BJ (cell line): ENCODE results near the gene PAMR1. TPM values are rescaled to one million over a fixed set of nuclear protein-coding genes. Genes with fewer than 3 reads are reported as not detected.

Experiments
- CTCF ChIA-PET: fragments of 350-600 bp; formaldehyde crosslinking; extraction: SDS; loops from one replicate; lab custom pipeline; 2021; ENCODE audit warnings: antibody characterized with exemption, inconsistent platforms; lab: Yijun Ruan, JAX
- POLR2A ChIA-PET: fragments of 300-600 bp; sonication (Branson Sonifier 250); formaldehyde crosslinking; extraction: SDS; loops from one replicate; lab custom pipeline; 2021; ENCODE audit warnings: antibody characterized with exemption; lab: Charles Lee
- DNase-seq: peaks from one replicate; pipeline ENCODE4 v3.0.0-alpha.2; 2011; ENCODE audit warnings: low read depth
- H3K27me3 ChIP-seq: 2 replicates; pipeline ENCODE4 v1.6.0; 2011; ENCODE audit warnings: low read length; ENCODE audit not compliant: control insufficient read depth, insufficient read depth
- H3K36me3 ChIP-seq: 2 replicates; pipeline ENCODE4 v1.5.1; 2011; ENCODE audit warnings: low read length; ENCODE audit not compliant: control insufficient read depth, insufficient read depth
- H3K4me3 ChIP-seq: 2 replicates; pipeline ENCODE4 v1.5.1; 2011; ENCODE audit warnings: low read depth, mild to moderate bottlenecking, control low read depth, low read length
- polyA plus RNA-seq: library from polyadenylated mRNA; depleted of rRNA; stranded (reverse); fragments of >200 nt; gene quantifications from 2 replicates; pipeline ENCODE4 v1.2.3, GENCODE V29; 2011
- TF ChIP-seq, protein P1 (sequence below): IDR thresholded peaks from 2 replicates; pipeline ENCODE4 v1.5.1; 2011; ENCODE audit warnings: low read depth, mild to moderate bottlenecking, control low read depth, inconsistent platforms, low read length, moderate library complexity; ENCODE audit not compliant: insufficient read depth

Gene PAMR1
- polyA plus RNA-seq, 1 experiment = 131 TPM

- ChIA-PET CTCF (interaction anchor here (1.0 to 1.9 kb wide), 3 partner anchors 15 to 16 kb away, joined by 3 to 5 read pairs (median 3); no protein-coding TSS in a partner anchor), POLR2A (interaction anchor here (0.6 kb wide), 1 partner anchor 189 kb away, joined by 3 read pairs; no protein-coding TSS in a partner anchor)
- TF ChIP-seq, protein P1, sequence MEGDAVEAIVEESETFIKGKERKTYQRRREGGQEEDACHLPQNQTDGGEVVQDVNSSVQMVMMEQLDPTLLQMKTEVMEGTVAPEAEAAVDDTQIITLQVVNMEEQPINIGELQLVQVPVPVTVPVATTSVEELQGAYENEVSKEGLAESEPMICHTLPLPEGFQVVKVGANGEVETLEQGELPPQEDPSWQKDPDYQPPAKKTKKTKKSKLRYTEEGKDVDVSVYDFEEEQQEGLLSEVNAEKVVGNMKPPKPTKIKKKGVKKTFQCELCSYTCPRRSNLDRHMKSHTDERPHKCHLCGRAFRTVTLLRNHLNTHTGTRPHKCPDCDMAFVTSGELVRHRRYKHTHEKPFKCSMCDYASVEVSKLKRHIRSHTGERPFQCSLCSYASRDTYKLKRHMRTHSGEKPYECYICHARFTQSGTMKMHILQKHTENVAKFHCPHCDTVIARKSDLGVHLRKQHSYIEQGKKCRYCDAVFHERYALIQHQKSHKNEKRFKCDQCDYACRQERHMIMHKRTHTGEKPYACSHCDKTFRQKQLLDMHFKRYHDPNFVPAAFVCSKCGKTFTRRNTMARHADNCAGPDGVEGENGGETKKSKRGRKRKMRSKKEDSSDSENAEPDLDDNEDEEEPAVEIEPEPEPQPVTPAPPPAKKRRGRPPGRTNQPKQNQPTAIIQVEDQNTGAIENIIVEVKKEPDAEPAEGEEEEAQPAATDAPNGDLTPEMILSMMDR = no peak
- Histone ChIP-seq H3K27me3 (no peaks in the 10 kb centered on the region), H3K36me3 (no peaks in the 10 kb centered on the region; the same call in 1 of the 2 replicates), H3K4me3 (no peak overlapping the region)
- no peak for DNase-seq
Measured at GRCh38 chr11:35514481-35514880, 10.9 kb downstream of the PAMR1 start.

DNA sequence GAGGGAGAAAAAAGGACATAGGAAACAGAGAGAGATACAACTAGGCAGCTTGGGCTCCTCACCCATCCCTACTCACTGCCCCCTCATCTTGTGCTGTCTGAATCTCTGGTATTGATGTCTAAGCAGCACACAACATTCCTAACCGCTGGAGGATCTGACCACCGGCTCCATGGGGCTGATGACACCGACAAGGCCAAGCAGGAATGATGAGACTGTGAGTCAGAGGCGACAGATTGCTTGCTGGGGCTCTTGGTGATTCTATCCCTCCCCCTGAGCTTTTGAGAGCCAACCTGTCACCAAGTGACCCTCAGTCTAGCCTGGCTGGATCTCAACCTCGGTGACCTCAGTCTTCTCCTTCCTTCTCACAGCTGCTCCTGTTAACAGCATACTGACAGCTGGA lies 13.8 kb downstream of the PAMR1 start:
- Histone ChIP-seq H3K36me3 (no peaks in the 10 kb centered on the region; the same call in 1 of the 2 replicates), H3K4me3 (no peak overlapping the region), H3K27me3 (no peaks in the 10 kb centered on the region)
- DNase-seq = peak; percentile 70
- CTCF ChIA-PET = interaction anchor here (0.9 to 1.1 kb wide), 3 partner anchors 9 to 24 kb away, joined by 3 to 5 read pairs (median 4); no protein-coding TSS in a partner anchor
- TF ChIP-seq, protein P1 = no peak
- POLR2A ChIA-PET = no interaction called here

GRCh38 chr11:35507688-35508087 lies 17.7 kb downstream of the PAMR1 start:
- Histone ChIP-seq H3K27me3 (no peaks in the 10 kb centered on the region), H3K4me3 (no peak overlapping the region), H3K36me3 (no peaks in the 10 kb centered on the region)
- TF ChIP-seq, protein P1 = no peak
- DNase-seq = no peak
- ChIA-PET CTCF (no interaction called here), POLR2A (no interaction called here)

GRCh38 chr11:35501776-35502175 lies 23.6 kb downstream of the PAMR1 start:
- ChIA-PET CTCF (no interaction called here), POLR2A (no interaction called here)
- Histone ChIP-seq H3K27me3 (no peaks in the 10 kb centered on the region), H3K36me3 (no peaks in the 10 kb centered on the region), H3K4me3 (no peak overlapping the region)
- TF ChIP-seq, protein P1 = no peak
- DNase-seq = no peak

GRCh38 chr11:35500744-35501143 lies 24.7 kb downstream of the PAMR1 start:
- no peaks in the 10 kb centered on the region for H3K36me3 ChIP-seq
- no peaks in the 10 kb centered on the region for H3K27me3 ChIP-seq
- no peak for DNase-seq
- ChIA-PET POLR2A (no interaction called here), CTCF (interaction anchor here (1.7 kb wide), 1 partner anchor 16 kb away, joined by 5 read pairs; no protein-coding TSS in a partner anchor)
- no peak overlapping the region for H3K4me3 ChIP-seq
- TF ChIP-seq, protein P1 = no peak
